A673 (cell line): Measurements from ENCODE around the gene NUDT8.

Experiments used
- EZH2 ChIP-seq: fragments of 200-600 bp; sonication (generic); IDR thresholded peaks from 2 replicates; pipeline ENCODE4 v1.6.1; 2017; ENCODE audit warnings: borderline replicate concordance, low read depth, mild to moderate bottlenecking, mixed read lengths, antibody characterized with exemption, low read length; ENCODE audit not compliant: poor library complexity, severe bottlenecking
- TF ChIP-seq, protein P1 (sequence below): fragments of 300-800, 200-600 bp; sonication (generic); conservative IDR thresholded peaks from 2 replicates; pipeline ENCODE4 v1.5.1; 2017; ENCODE audit warnings: low read depth, mild to moderate bottlenecking, antibody characterized with exemption, low read length, moderate library complexity, mixed read lengths

GRCh38 chr11:67649634-67650510, 20.1 kb upstream of the NUDT8 start:
- TF ChIP-seq, protein P1, sequence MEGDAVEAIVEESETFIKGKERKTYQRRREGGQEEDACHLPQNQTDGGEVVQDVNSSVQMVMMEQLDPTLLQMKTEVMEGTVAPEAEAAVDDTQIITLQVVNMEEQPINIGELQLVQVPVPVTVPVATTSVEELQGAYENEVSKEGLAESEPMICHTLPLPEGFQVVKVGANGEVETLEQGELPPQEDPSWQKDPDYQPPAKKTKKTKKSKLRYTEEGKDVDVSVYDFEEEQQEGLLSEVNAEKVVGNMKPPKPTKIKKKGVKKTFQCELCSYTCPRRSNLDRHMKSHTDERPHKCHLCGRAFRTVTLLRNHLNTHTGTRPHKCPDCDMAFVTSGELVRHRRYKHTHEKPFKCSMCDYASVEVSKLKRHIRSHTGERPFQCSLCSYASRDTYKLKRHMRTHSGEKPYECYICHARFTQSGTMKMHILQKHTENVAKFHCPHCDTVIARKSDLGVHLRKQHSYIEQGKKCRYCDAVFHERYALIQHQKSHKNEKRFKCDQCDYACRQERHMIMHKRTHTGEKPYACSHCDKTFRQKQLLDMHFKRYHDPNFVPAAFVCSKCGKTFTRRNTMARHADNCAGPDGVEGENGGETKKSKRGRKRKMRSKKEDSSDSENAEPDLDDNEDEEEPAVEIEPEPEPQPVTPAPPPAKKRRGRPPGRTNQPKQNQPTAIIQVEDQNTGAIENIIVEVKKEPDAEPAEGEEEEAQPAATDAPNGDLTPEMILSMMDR, result no peak
- TF ChIP-seq EZH2, result no peak
